WTC11 (cell line): ENCODE data around the gene ZBTB21.

Experiments
- ATF3 ChIP-seq: sonication (generic); formaldehyde crosslinking; conservative IDR thresholded peaks from 2 replicates; pipeline ENCODE4 v1.8.1; 2022; ENCODE audit warnings: mild to moderate bottlenecking, missing genetic modification reagents
- CBFB ChIP-seq: sonication (generic); formaldehyde crosslinking; IDR thresholded peaks from 2 replicates; pipeline ENCODE4 v1.8.1; 2022; ENCODE audit warnings: mild to moderate bottlenecking, low read depth, missing genetic modification reagents
- CTCF ChIP-seq: fragments of 200-600 bp; IDR thresholded peaks from 2 replicates; pipeline ENCODE4 v1.8.0; 2022; ENCODE audit warnings: antibody characterized with exemption
- E2F4 ChIP-seq: sonication (generic); formaldehyde crosslinking; IDR thresholded peaks from 2 replicates; pipeline ENCODE4 v1.8.1; 2022; ENCODE audit warnings: low read depth, mild to moderate bottlenecking, moderate library complexity, missing genetic modification reagents, borderline replicate concordance
- ELF4 ChIP-seq: sonication (generic); formaldehyde crosslinking; IDR thresholded peaks from 2 replicates; pipeline ENCODE4 v1.8.1; 2022; ENCODE audit warnings: low read depth, mild to moderate bottlenecking, moderate library complexity, missing genetic modification reagents
- FOXP4 ChIP-seq: sonication (generic); formaldehyde crosslinking; IDR thresholded peaks from 2 replicates; pipeline ENCODE4 v1.8.0; 2022; ENCODE audit warnings: mild to moderate bottlenecking, missing genetic modification reagents
- HMGXB4 ChIP-seq: sonication (generic); formaldehyde crosslinking; IDR thresholded peaks from 2 replicates; pipeline ENCODE4 v1.8.1; 2023; ENCODE audit warnings: mild to moderate bottlenecking, moderate library complexity, missing genetic modification reagents
- JUN ChIP-seq: sonication (generic); formaldehyde crosslinking; IDR thresholded peaks from 2 replicates; pipeline ENCODE4 v1.8.0; 2023; ENCODE audit warnings: mild to moderate bottlenecking, missing genetic modification reagents
- MAX ChIP-seq: sonication (generic); formaldehyde crosslinking; IDR thresholded peaks from 2 replicates; pipeline ENCODE4 v1.8.0; 2022; ENCODE audit warnings: mild to moderate bottlenecking, missing genetic modification reagents
- RELA ChIP-seq: sonication (generic); formaldehyde crosslinking; IDR thresholded peaks from 2 replicates; pipeline ENCODE4 v1.8.1; 2022; ENCODE audit warnings: missing genetic modification reagents, mild to moderate bottlenecking, borderline replicate concordance
- SMAD4 ChIP-seq: sonication (generic); formaldehyde crosslinking; IDR thresholded peaks from 2 replicates; pipeline ENCODE4 v1.8.0; 2022; ENCODE audit warnings: mild to moderate bottlenecking, missing genetic modification reagents
- SP1 ChIP-seq: sonication (generic); formaldehyde crosslinking; conservative IDR thresholded peaks from 2 replicates; pipeline ENCODE4 v1.8.1; 2022; ENCODE audit warnings: missing genetic modification reagents
- USF2 ChIP-seq: sonication (generic); formaldehyde crosslinking; IDR thresholded peaks from 2 replicates; pipeline ENCODE4 v1.8.1; 2023; ENCODE audit warnings: mild to moderate bottlenecking, missing genetic modification reagents, moderate library complexity
- ZNF423 ChIP-seq: fragments of 250-450 bp; sonication (Bioruptor Pico); IDR thresholded peaks from 2 replicates; pipeline ENCODE4 v2.1.2; 2022; ENCODE audit warnings: mild to moderate bottlenecking, moderate library complexity

- TF ChIP-seq ZNF423 (no peak), MAX (CRISPR knock-in tag) (no peak), CTCF (no peak), SP1 (no peak), FOXP4 (CRISPR knock-in tag) (no peak), ELF4 (CRISPR knock-in tag) (no peak), USF2 (CRISPR knock-in tag) (no peak), RELA (CRISPR knock-in tag) (no peak), ATF3 (no peak), SMAD4 (CRISPR knock-in tag) (no peak), E2F4 (no peak), JUN (CRISPR knock-in tag) (no peak), CBFB (CRISPR knock-in tag) (no peak), HMGXB4 (CRISPR knock-in tag) (no peak)
Measured at GRCh38 chr21:41961753-41962152, 48.4 kb downstream of the ZBTB21 start.
